CD14-positive monocyte (primary cell): ENCODE measurements around the gene SERPINA3. TPM values are rescaled to one million over a fixed set of nuclear protein-coding genes. Genes with fewer than 3 reads are reported as not detected.

Experiments
- DNase-seq, 3 donors: peaks; one replicate each; pipeline ENCODE4 v3.0.0-alpha.2; 2011 to 2022
- H2AFZ ChIP-seq: 2 replicates; pipeline ENCODE4 v1.6.0; 2012; ENCODE audit warnings: mild to moderate bottlenecking, low read depth, low read length, inconsistent platforms; ENCODE audit not compliant: insufficient read depth, poor library complexity, severe bottlenecking
- H3K27ac ChIP-seq, 2 donors: 1 replicate in 1 of 2; 2 replicates in 1 of 2; pipeline ENCODE4 v1.5.1; 2012 to 2013; ENCODE audit warnings: low read length in 2 of 2, control low read depth in 1 of 2, inconsistent platforms in 1 of 2, low read depth in 1 of 2, mild to moderate bottlenecking in 1 of 2
- H3K27me3 ChIP-seq, 2 donors: one replicate each; pipeline versions ENCODE4 v1.6.0 to v1.6.1; 2011 to 2013; ENCODE audit warnings: low read length in 2 of 2; ENCODE audit not compliant: control insufficient read depth in 2 of 2, insufficient read depth in 2 of 2
- H3K36me3 ChIP-seq, 2 donors: replicated peaks in 1 of 2; 1 replicate in 1 of 2; 2 replicates in 1 of 2; pipeline versions ENCODE4 v1.5.1 to v1.6.1; 2012 to 2013; ENCODE audit warnings: low read length in 2 of 2, control low read depth in 1 of 2, inconsistent platforms in 1 of 2, mild to moderate bottlenecking in 1 of 2; ENCODE audit not compliant: insufficient read depth in 2 of 2, control insufficient read depth in 1 of 2
- H3K4me1 ChIP-seq, 2 donors: 1 replicate in 1 of 2; 2 replicates in 1 of 2; pipeline versions ENCODE4 v1.5.1 to v1.6.1; 2012 to 2013; ENCODE audit warnings: low read length in 2 of 2, control low read depth in 1 of 2, inconsistent platforms in 1 of 2, mild to moderate bottlenecking in 1 of 2, moderate library complexity in 1 of 2; ENCODE audit not compliant: insufficient read depth in 2 of 2, control insufficient read depth in 1 of 2
- H3K4me2 ChIP-seq: replicated peaks from 2 replicates; pipeline ENCODE3; 2012; ENCODE audit warnings: low read length, moderate library complexity, mild to moderate bottlenecking; ENCODE audit not compliant: poor library complexity, severe bottlenecking; ENCODE audit errors: extremely low read depth
- H3K4me3 ChIP-seq, 3 experiments: fragments of 200-600 bp in 1 of 3; sonication (generic) in 1 of 3; replicated peaks in 1 of 3; 1 replicate in 2 of 3; 2 replicates in 1 of 3; pipeline ENCODE4 v1.5.1; 2011 to 2013; ENCODE audit warnings: low read length in 3 of 3, mild to moderate bottlenecking in 3 of 3, control low read depth in 2 of 3, low read depth in 2 of 3, inconsistent platforms in 1 of 3, moderate library complexity in 1 of 3
- H3K79me2 ChIP-seq: 2 replicates; pipeline ENCODE4 v1.6.0; 2012; ENCODE audit warnings: mild to moderate bottlenecking, control low read depth, inconsistent platforms, low read length, moderate library complexity; ENCODE audit not compliant: insufficient read depth
- H3K9ac ChIP-seq: 2 replicates; pipeline ENCODE4 v1.6.0; 2017; ENCODE audit warnings: low read length, mild to moderate bottlenecking; ENCODE audit not compliant: insufficient read depth, poor library complexity, severe bottlenecking
- H3K9me3 ChIP-seq, 2 donors: replicated peaks in 1 of 2; 1 replicate in 1 of 2; 2 replicates in 1 of 2; pipeline versions ENCODE4 v1.5.1 to v1.6.1; 2012 to 2013; ENCODE audit warnings: low read length in 2 of 2, control low read depth in 1 of 2; ENCODE audit not compliant: control insufficient read depth in 1 of 2, insufficient read depth in 1 of 2
- H4K20me1 ChIP-seq: 2 replicates; pipeline ENCODE4 v1.6.0; 2012; ENCODE audit warnings: mild to moderate bottlenecking, low read length, control low read depth, moderate library complexity; ENCODE audit not compliant: insufficient read depth
- H3K27ac Mint-ChIP-seq, 7 donors: one replicate each; pipeline ENCODE4 v1.8.0; 2020; ENCODE audit warnings: mild to moderate bottlenecking in 7 of 7, mixed read lengths in 7 of 7, moderate library complexity in 6 of 7, inconsistent platforms in 2 of 7
- H3K27me3 Mint-ChIP-seq, 3 donors: one replicate each; pipeline ENCODE4 v1.8.0; 2021 to 2022; ENCODE audit warnings: low read depth in 3 of 3, mild to moderate bottlenecking in 3 of 3, mixed read lengths in 3 of 3, moderate library complexity in 3 of 3, inconsistent platforms in 1 of 3
- H3K36me3 Mint-ChIP-seq, 2 donors: one replicate each; pipeline ENCODE4 v1.8.0; 2020; ENCODE audit warnings: mixed read lengths in 2 of 2, inconsistent platforms in 1 of 2, mild to moderate bottlenecking in 1 of 2
- H3K4me1 Mint-ChIP-seq: one replicate; pipeline ENCODE4 v1.8.0; 2020; ENCODE audit warnings: mild to moderate bottlenecking, mixed read lengths
- H3K4me3 Mint-ChIP-seq, 2 donors: one replicate each; pipeline ENCODE4 v1.8.0; 2020; ENCODE audit warnings: mild to moderate bottlenecking in 2 of 2, mixed read lengths in 2 of 2, moderate library complexity in 1 of 2
- H3K9me3 Mint-ChIP-seq, 7 donors: one replicate each; pipeline ENCODE4 v1.8.0; 2020 to 2022; ENCODE audit warnings: mixed read lengths in 7 of 7, mild to moderate bottlenecking in 6 of 7, moderate library complexity in 6 of 7, inconsistent platforms in 2 of 7
- CTCF ChIP-seq: fragments of 200-600 bp; IDR thresholded peaks from one replicate; pipeline ENCODE4 v1.8.0; 2022; ENCODE audit warnings: antibody characterized with exemption, mild to moderate bottlenecking
- WGBS: methylation state at CpG from one replicate; pipeline ENCODE4 v1.1.5; 2013; ENCODE audit warnings: missing lambda C conversion rate; ENCODE audit not compliant: insufficient coverage; 5-methylcytosine and 5-hydroxymethylcytosine counted together
- intact Hi-C, 2 donors: fragments of 100-400 bp; cut with micrococcal nuclease; formaldehyde crosslinking; loops; one replicate each; pipeline versions ENCODE4 v1.15.0 to v1.15.1; 2023
- polyA plus RNA-seq, 3 donors: library from polyadenylated mRNA; depleted of rRNA in 1 of 3; unstranded in 2 of 3; stranded (reverse) in 1 of 3; fragments of 300-500 nt in 2 of 3; fragments of >200 nt in 1 of 3; fragmentation: Illumina TruSeq in 2 of 3; gene quantifications; 1 replicate in 2 of 3; 2 replicates in 1 of 3; pipeline ENCODE4 v1.2.3, GENCODE V29; 2012 to 2021

Gene SERPINA3
- polyA plus RNA-seq, 3 donors: not detected

- peaks cover 0 to 14% of the 10 kb centered on the region in 2 donors for H3K9me3 ChIP-seq
- no peak overlapping the region for H2AFZ ChIP-seq
- H4K20me1 ChIP-seq: no peaks in the 10 kb centered on the region
- intact Hi-C loops: no loop called here
- H3K9ac ChIP-seq: no peak overlapping the region
- Mint-ChIP-seq H3K36me3 (no peaks in the 10 kb centered on the region), H3K27me3 (peaks cover 3 to 5% (median 5%) of the 10 kb centered on the region in 3 donors), H3K9me3 (peaks cover 0 to 21% (median 5%) of the 10 kb centered on the region in 7 donors), H3K4me1 (no peaks in the 10 kb centered on the region), H3K27ac (no peak overlapping the region), H3K4me3 (no peak overlapping the region)
- no peaks in the 10 kb centered on the region for H3K36me3 ChIP-seq
- no peak for TF ChIP-seq CTCF
- no peak overlapping the region for H3K4me2 ChIP-seq
- H3K27me3 ChIP-seq: no peaks in the 10 kb centered on the region
- H3K4me3 ChIP-seq: no peak overlapping the region
- H3K79me2 ChIP-seq: no peaks in the 10 kb centered on the region
- 100% methylated on average over 2 of the region's 5 CpGs for WGBS
- no peak for DNase-seq
- no peak overlapping the region for H3K27ac ChIP-seq
- no peaks in the 10 kb centered on the region for H3K4me1 ChIP-seq
Observed at GRCh38 chr14:94611179-94611578, 1.0 kb upstream of the SERPINA3 start.

DNA sequence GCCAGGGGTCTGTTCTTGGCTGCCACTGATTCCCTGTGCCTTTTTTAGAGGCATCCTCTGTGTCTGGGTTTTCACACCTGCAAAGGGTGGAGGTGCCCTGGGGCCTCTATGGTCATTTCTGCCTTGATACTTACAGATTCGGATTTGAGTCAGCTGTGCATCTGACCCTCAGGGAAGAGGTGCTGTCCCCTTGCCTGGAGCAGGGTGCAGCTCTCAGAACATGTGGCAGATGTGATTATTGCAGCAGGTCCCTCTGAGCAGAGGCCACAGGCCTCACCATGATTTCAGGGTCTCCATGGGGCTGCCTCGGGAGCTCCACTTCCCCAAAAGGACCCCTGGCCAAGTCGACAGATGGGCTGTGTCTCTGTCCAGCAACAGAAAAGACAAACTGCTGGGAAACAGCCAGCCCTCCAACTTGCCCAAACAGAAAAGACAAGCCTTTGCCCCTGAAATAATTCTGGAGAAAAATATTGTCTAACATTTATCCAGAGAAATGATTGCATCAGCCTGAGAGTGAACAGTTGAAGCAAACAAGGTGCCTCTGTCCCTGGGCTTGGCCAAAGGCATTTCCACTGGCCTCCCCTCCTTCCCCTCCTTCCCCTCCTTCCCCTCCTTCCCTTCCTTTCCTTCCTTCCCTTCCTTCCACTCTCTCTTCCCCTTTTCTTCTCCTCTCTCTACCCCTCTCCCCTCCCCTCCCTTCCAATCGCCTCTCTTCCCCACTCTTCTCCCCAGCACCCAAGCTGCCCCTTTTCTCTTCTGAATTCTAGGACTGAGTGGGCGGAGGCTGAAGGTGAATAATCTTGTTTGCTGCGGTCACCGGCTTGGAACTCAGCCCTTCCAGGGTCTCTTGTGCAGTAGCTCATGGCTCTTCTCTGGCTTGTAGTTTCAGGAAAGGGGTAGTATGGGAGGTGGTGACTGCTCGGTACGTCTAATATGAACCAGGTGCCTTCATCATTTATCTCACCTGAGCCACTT lies 676 bp downstream of the SERPINA3 start:
- H3K4me1 Mint-ChIP-seq: no peaks in the 10 kb centered on the region
- no peaks in the 10 kb centered on the region for H3K27me3 ChIP-seq
- no peak overlapping the region for H3K4me3 Mint-ChIP-seq
- H3K36me3 ChIP-seq: no peaks in the 10 kb centered on the region
- no peak for TF ChIP-seq CTCF
- no peak overlapping the region for H3K27ac ChIP-seq
- H3K9ac ChIP-seq: no peak overlapping the region
- H3K9me3 Mint-ChIP-seq: peaks cover 7 to 21% (median 13%) of the 10 kb centered on the region in 7 donors
- no peak overlapping the region for H3K4me2 ChIP-seq
- H4K20me1 ChIP-seq: no peaks in the 10 kb centered on the region
- H3K36me3 Mint-ChIP-seq: no peaks in the 10 kb centered on the region
- DNase-seq: no peak
- H3K9me3 ChIP-seq: peaks cover 5 to 25% of the 10 kb centered on the region in 2 donors
- no peak overlapping the region for H3K4me3 ChIP-seq
- intact Hi-C loops: no loop called here
- no peaks in the 10 kb centered on the region for H3K4me1 ChIP-seq
- peaks cover 0 to 5% (median 1%) of the 10 kb centered on the region in 3 donors for H3K27me3 Mint-ChIP-seq
- no peak overlapping the region for H3K27ac Mint-ChIP-seq
- H3K79me2 ChIP-seq: no peaks in the 10 kb centered on the region
- H2AFZ ChIP-seq: no peak overlapping the region
- 68% methylated on average over 4 of the region's 9 CpGs for WGBS
